HG02870 (cell line): ENCODE measurements around the gene RARRES2.

Experiments
- ATAC-seq: cut with Tn5 transposase; IDR thresholded peaks from one replicate; pipeline ENCODE4 v1.9.1; 2021; ENCODE audit warnings: mild to moderate bottlenecking, moderate library complexity; ENCODE audit not compliant: unreplicated experiment

RARRES2 gene

GRCh38 chr7:150377196-150377595, 35.8 kb upstream of the RARRES2 start:
- ATAC-seq = no peak

- no peak for ATAC-seq
Measured at GRCh38 chr7:150376560-150376959, 35.1 kb upstream of the RARRES2 start.

- ATAC-seq = no peak
Measured at GRCh38 chr7:150375662-150376521, 34.5 kb upstream of the RARRES2 start.

GRCh38 chr7:150374472-150374871, 33.0 kb upstream of the RARRES2 start:
- no peak for ATAC-seq

GRCh38 chr7:150374026-150374425, 32.6 kb upstream of the RARRES2 start:
- no peak for ATAC-seq

GRCh38 chr7:150373049-150373801, 31.8 kb upstream of the RARRES2 start:
- ATAC-seq = no peak

- ATAC-seq = no peak
Measured at GRCh38 chr7:150372271-150373048, 31.0 kb upstream of the RARRES2 start.

GRCh38 chr7:150371996-150372270, 30.5 kb upstream of the RARRES2 start:
- no peak for ATAC-seq

- ATAC-seq = no peak
Measured at GRCh38 chr7:150371131-150371995, 29.9 kb upstream of the RARRES2 start.

GRCh38 chr7:150370612-150371071, 29.2 kb upstream of the RARRES2 start:
- ATAC-seq = no peak

- ATAC-seq = no peak
Measured at GRCh38 chr7:150369748-150370501, 28.5 kb upstream of the RARRES2 start.

- peak; percentile 38 for ATAC-seq
Measured at GRCh38 chr7:150368884-150369747, 27.7 kb upstream of the RARRES2 start.

- peak; percentile 49 for ATAC-seq
Measured at GRCh38 chr7:150368096-150368883, 26.9 kb upstream of the RARRES2 start, which contains the start of gene REPIN1. TSS of gene REPIN1 (plus strand) at chr7:150368822. CDS start at chr7:150369712, 890 bp downstream.

- ATAC-seq = no peak
Measured at GRCh38 chr7:150367677-150368095, 26.3 kb upstream of the RARRES2 start.

GRCh38 chr7:150365673-150366398, 24.4 kb upstream of the RARRES2 start:
- no peak for ATAC-seq

GRCh38 chr7:150365194-150365593, 23.8 kb upstream of the RARRES2 start:
- no peak for ATAC-seq

- no peak for ATAC-seq
Measured at GRCh38 chr7:150363872-150364271, 22.4 kb upstream of the RARRES2 start.
